ENCODE measurements around the gene SPAG16.
"Not testable (repeated sequence)": the region's sequence is repeated elsewhere in the genome, so short reads cannot be mapped to it uniquely, and the experiment has no call there.

The SPAG16 gene

GRCh38 chr2:213971536-213971935, 687.3 kb downstream of the SPAG16 start:
- Histone ChIP-seq H2BK120ac (ENCODE audit: low read depth, low read length) (no peak overlapping the region), H3K4me3 (ENCODE audit: low read length) (no peak overlapping the region), H3K27ac (ENCODE audit: low read depth, low read length) (no peak overlapping the region), H3K9ac (ENCODE audit: low read length) (no peak overlapping the region), H3K56ac (ENCODE audit: low read length) (no peak overlapping the region), H3K4me1 (ENCODE audit: control insufficient read depth, low read depth, low read length) (no peaks in the 10 kb centered on the region), H3K23ac (ENCODE audit: low read length) (no peak overlapping the region), H3K36me3 (ENCODE audit: control insufficient read depth, insufficient read depth, low read length) (no peaks in the 10 kb centered on the region), H3K27me3 (ENCODE audit: insufficient read depth, low read length, poor library complexity) (no peaks in the 10 kb centered on the region), H4K5ac (ENCODE audit: low read length) (no peak overlapping the region), H3K4me2 (ENCODE audit: low read length) (no peak overlapping the region), H3K79me1 (ENCODE audit: low read length) (no peaks in the 10 kb centered on the region), H2BK15ac (replicated peaks; ENCODE audit: low read depth) (no peak overlapping the region), H3K18ac (ENCODE audit: low read length) (no peak overlapping the region), H2BK5ac (ENCODE audit: low read length) (no peak overlapping the region), H2AK5ac (ENCODE audit: low read length) (no peak overlapping the region), H4K8ac (ENCODE audit: low read depth, low read length) (no peak overlapping the region), H3K4ac (ENCODE audit: low read depth, low read length) (no peak overlapping the region), H3K79me2 (ENCODE audit: control insufficient read depth, insufficient read depth, low read length) (no peaks in the 10 kb centered on the region)
- DNase-seq, result no peak

DNA sequence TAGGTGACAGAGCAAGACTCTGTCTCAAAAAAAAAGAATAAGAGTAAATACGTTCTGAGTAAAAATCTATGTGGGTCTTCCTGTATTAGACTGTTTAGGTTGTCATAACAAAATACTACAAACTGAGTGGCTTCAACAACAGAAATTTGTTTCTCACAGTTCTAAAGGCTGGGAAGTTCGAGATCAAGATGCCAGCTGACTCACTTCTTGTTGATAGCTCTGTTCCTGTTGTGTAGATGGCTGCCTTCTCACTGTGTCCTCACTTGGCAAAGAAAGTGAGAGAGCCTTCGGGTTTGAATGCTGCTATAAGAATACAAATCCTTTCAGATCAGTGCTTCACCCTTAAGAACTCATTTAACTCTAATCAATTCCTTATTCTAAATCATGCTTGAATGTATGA, 696.6 kb downstream of the SPAG16 start:
- Histone ChIP-seq H2BK15ac (replicated peaks; ENCODE audit: low read depth) (no peak overlapping the region), H3K79me2 (ENCODE audit: control insufficient read depth, insufficient read depth, low read length) (no peaks in the 10 kb centered on the region), H4K5ac (ENCODE audit: low read length) (no peak overlapping the region), H3K23ac (ENCODE audit: low read length) (no peak overlapping the region), H3K36me3 (ENCODE audit: control insufficient read depth, insufficient read depth, low read length) (no peaks in the 10 kb centered on the region), H2AK5ac (ENCODE audit: low read length) (no peak overlapping the region), H3K18ac (ENCODE audit: low read length) (no peak overlapping the region), H2BK5ac (ENCODE audit: low read length) (no peak overlapping the region), H3K27me3 (ENCODE audit: insufficient read depth, low read length, poor library complexity) (no peaks in the 10 kb centered on the region), H3K56ac (ENCODE audit: low read length) (no peak overlapping the region), H3K4me1 (ENCODE audit: control insufficient read depth, low read depth, low read length) (no peaks in the 10 kb centered on the region), H3K4me2 (ENCODE audit: low read length) (no peak overlapping the region), H3K27ac (ENCODE audit: low read depth, low read length) (no peak overlapping the region), H3K9ac (ENCODE audit: low read length) (no peak overlapping the region), H4K8ac (ENCODE audit: low read depth, low read length) (no peak overlapping the region), H2BK120ac (ENCODE audit: low read depth, low read length) (no peak overlapping the region), H3K4ac (ENCODE audit: low read depth, low read length) (no peak overlapping the region), H3K79me1 (ENCODE audit: low read length) (no peaks in the 10 kb centered on the region), H3K4me3 (ENCODE audit: low read length) (no peak overlapping the region)
- WGBS (ENCODE audit: extremely low coverage, insufficient coverage, low lambda C conversion rate), result no CpG with 5 or more reads among the region's 3 CpGs
- DNase-seq, result no peak

- no peak for DNase-seq
- WGBS (ENCODE audit: extremely low coverage, insufficient coverage, low lambda C conversion rate), result no CpG with 5 or more reads among the region's 3 CpGs
- no peak overlapping the region for H3K4me2 ChIP-seq (ENCODE audit: low read length)
- no peak overlapping the region for H3K27ac ChIP-seq (ENCODE audit: low read depth, low read length)
- H3K4ac ChIP-seq (ENCODE audit: low read depth, low read length), result no peak overlapping the region
- no peak overlapping the region for H3K56ac ChIP-seq (ENCODE audit: low read length)
- H3K4me1 ChIP-seq (ENCODE audit: control insufficient read depth, low read depth, low read length), result no peaks in the 10 kb centered on the region
- H4K8ac ChIP-seq (ENCODE audit: low read depth, low read length), result no peak overlapping the region
- no peaks in the 10 kb centered on the region for H3K79me2 ChIP-seq (ENCODE audit: control insufficient read depth, insufficient read depth, low read length)
- H3K79me1 ChIP-seq (ENCODE audit: low read length), result no peaks in the 10 kb centered on the region
- no peaks in the 10 kb centered on the region for H3K27me3 ChIP-seq (ENCODE audit: insufficient read depth, low read length, poor library complexity)
- H2BK120ac ChIP-seq (ENCODE audit: low read depth, low read length), result no peak overlapping the region
- H3K18ac ChIP-seq (ENCODE audit: low read length), result no peak overlapping the region
- no peak overlapping the region for H2BK15ac ChIP-seq (replicated peaks; ENCODE audit: low read depth)
- H4K5ac ChIP-seq (ENCODE audit: low read length), result no peak overlapping the region
- no peak overlapping the region for H2BK5ac ChIP-seq (ENCODE audit: low read length)
- H3K23ac ChIP-seq (ENCODE audit: low read length), result no peak overlapping the region
- no peaks in the 10 kb centered on the region for H3K36me3 ChIP-seq (ENCODE audit: control insufficient read depth, insufficient read depth, low read length)
- no peak overlapping the region for H3K9ac ChIP-seq (ENCODE audit: low read length)
- H2AK5ac ChIP-seq (ENCODE audit: low read length), result no peak overlapping the region
- no peak overlapping the region for H3K4me3 ChIP-seq (ENCODE audit: low read length)
Measured at GRCh38 chr2:213989207-213989606, 704.9 kb downstream of the SPAG16 start.

DNA sequence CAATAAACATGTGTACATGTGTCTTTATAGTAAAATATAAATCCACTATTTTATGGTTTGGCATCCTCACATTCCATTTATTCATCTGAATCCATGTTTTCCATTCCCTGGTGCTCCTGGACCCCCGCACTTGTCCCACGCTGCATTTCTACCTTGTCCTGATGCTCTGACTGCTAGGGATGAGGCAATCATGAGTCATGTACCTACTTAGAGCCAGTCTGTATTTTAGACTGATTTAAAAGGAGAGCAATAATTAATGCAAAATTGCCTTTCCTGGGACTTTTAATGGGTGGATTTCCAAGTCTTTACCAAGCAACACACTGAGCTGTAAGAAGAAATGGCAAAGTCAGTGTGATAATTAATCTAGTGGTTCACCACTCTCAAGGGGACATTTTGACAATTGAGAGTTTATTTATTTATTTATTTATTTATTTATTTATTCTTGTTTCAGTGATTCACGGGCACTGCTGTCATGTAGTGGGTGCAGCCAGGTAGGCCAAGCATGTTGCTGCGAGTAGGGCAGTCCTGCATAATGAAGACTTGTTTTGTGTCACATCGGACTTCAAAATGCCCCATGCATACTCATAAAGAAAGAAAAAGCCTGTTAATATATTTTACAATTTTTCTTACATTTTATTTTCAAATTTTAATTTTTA, 707.3 kb downstream of the SPAG16 start:
- Histone ChIP-seq H4K5ac (ENCODE audit: low read length) (no peak overlapping the region), H3K4me3 (ENCODE audit: low read length) (no peak overlapping the region), H2BK15ac (replicated peaks; ENCODE audit: low read depth) (no peak overlapping the region), H2AK5ac (ENCODE audit: low read length) (no peak overlapping the region), H3K27me3 (ENCODE audit: insufficient read depth, low read length, poor library complexity) (no peaks in the 10 kb centered on the region), H3K4me1 (ENCODE audit: control insufficient read depth, low read depth, low read length) (no peaks in the 10 kb centered on the region), H3K18ac (ENCODE audit: low read length) (no peak overlapping the region), H3K4me2 (ENCODE audit: low read length) (no peak overlapping the region), H3K36me3 (ENCODE audit: control insufficient read depth, insufficient read depth, low read length) (no peaks in the 10 kb centered on the region), H3K23ac (ENCODE audit: low read length) (no peak overlapping the region), H3K9ac (ENCODE audit: low read length) (no peak overlapping the region), H3K56ac (ENCODE audit: low read length) (no peak overlapping the region), H3K79me2 (ENCODE audit: control insufficient read depth, insufficient read depth, low read length) (no peaks in the 10 kb centered on the region), H4K8ac (ENCODE audit: low read depth, low read length) (no peak overlapping the region), H2BK5ac (ENCODE audit: low read length) (no peak overlapping the region), H3K79me1 (ENCODE audit: low read length) (no peaks in the 10 kb centered on the region), H3K4ac (ENCODE audit: low read depth, low read length) (no peak overlapping the region), H2BK120ac (ENCODE audit: low read depth, low read length) (no peak overlapping the region), H3K27ac (ENCODE audit: low read depth, low read length) (no peak overlapping the region)
- DNase-seq, result no peak
- WGBS (ENCODE audit: extremely low coverage, insufficient coverage, low lambda C conversion rate), result no CpG with 5 or more reads among the region's 5 CpGs

- Histone ChIP-seq H3K36me3 (ENCODE audit: control insufficient read depth, insufficient read depth, low read length) (no peaks in the 10 kb centered on the region), H3K4me2 (ENCODE audit: low read length) (no peak overlapping the region), H4K8ac (ENCODE audit: low read depth, low read length) (no peak overlapping the region), H3K4ac (ENCODE audit: low read depth, low read length) (no peak overlapping the region), H3K9ac (ENCODE audit: low read length) (no peak overlapping the region), H4K5ac (ENCODE audit: low read length) (no peak overlapping the region), H3K27me3 (ENCODE audit: insufficient read depth, low read length, poor library complexity) (no peaks in the 10 kb centered on the region), H3K4me1 (ENCODE audit: control insufficient read depth, low read depth, low read length) (no peaks in the 10 kb centered on the region), H2BK15ac (replicated peaks; ENCODE audit: low read depth) (no peak overlapping the region), H3K56ac (ENCODE audit: low read length) (no peak overlapping the region), H2BK5ac (ENCODE audit: low read length) (no peak overlapping the region), H3K4me3 (ENCODE audit: low read length) (no peak overlapping the region), H2BK120ac (ENCODE audit: low read depth, low read length) (no peak overlapping the region), H3K18ac (ENCODE audit: low read length) (no peak overlapping the region), H3K79me2 (ENCODE audit: control insufficient read depth, insufficient read depth, low read length) (no peaks in the 10 kb centered on the region), H3K23ac (ENCODE audit: low read length) (no peak overlapping the region), H3K27ac (ENCODE audit: low read depth, low read length) (no peak overlapping the region), H2AK5ac (ENCODE audit: low read length) (no peak overlapping the region), H3K79me1 (ENCODE audit: low read length) (no peaks in the 10 kb centered on the region)
- DNase-seq, result no peak
- no CpG with 5 or more reads among the region's 1 CpG for WGBS (ENCODE audit: extremely low coverage, insufficient coverage, low lambda C conversion rate)
Measured at GRCh38 chr2:213995400-213996105, 711.3 kb downstream of the SPAG16 start.

GRCh38 chr2:213998976-213999375, 714.7 kb downstream of the SPAG16 start:
- not testable (repeated sequence) for H3K27ac ChIP-seq (ENCODE audit: low read depth, low read length); H3K4ac ChIP-seq (ENCODE audit: low read depth, low read length); H3K79me2 ChIP-seq (ENCODE audit: control insufficient read depth, insufficient read depth, low read length); H2BK15ac ChIP-seq (replicated peaks; ENCODE audit: low read depth); H2BK120ac ChIP-seq (ENCODE audit: low read depth, low read length); H3K4me1 ChIP-seq (ENCODE audit: control insufficient read depth, low read depth, low read length); H2BK5ac ChIP-seq (ENCODE audit: low read length); H3K4me3 ChIP-seq (ENCODE audit: low read length); H3K27me3 ChIP-seq (ENCODE audit: insufficient read depth, low read length, poor library complexity); H4K5ac ChIP-seq (ENCODE audit: low read length); H2AK5ac ChIP-seq (ENCODE audit: low read length); H3K9ac ChIP-seq (ENCODE audit: low read length); H4K8ac ChIP-seq (ENCODE audit: low read depth, low read length); H3K79me1 ChIP-seq (ENCODE audit: low read length); H3K56ac ChIP-seq (ENCODE audit: low read length); H3K23ac ChIP-seq (ENCODE audit: low read length); H3K4me2 ChIP-seq (ENCODE audit: low read length); H3K36me3 ChIP-seq (ENCODE audit: control insufficient read depth, insufficient read depth, low read length); H3K18ac ChIP-seq (ENCODE audit: low read length)
- whole genome bisulfite sequencing (ENCODE audit: extremely low coverage, insufficient coverage, low lambda C conversion rate), result no CpG with 5 or more reads among the region's 3 CpGs
- peak; percentile 55 for DNase-seq
